BJ (cell line): Measurements from ENCODE around the gene UGCG. TPM values are rescaled to one million over a fixed set of nuclear protein-coding genes. Genes with fewer than 3 reads are reported as not detected.
"Not testable (repeated sequence)": the region's sequence is repeated elsewhere in the genome, so short reads cannot be mapped to it uniquely, and the experiment has no call there.

Source experiments
- CTCF ChIA-PET: fragments of 350-600 bp; formaldehyde crosslinking; extraction: SDS; loops from one replicate; lab custom pipeline; 2021; ENCODE audit warnings: antibody characterized with exemption, inconsistent platforms; lab: Yijun Ruan, JAX
- POLR2A ChIA-PET: fragments of 300-600 bp; sonication (Branson Sonifier 250); formaldehyde crosslinking; extraction: SDS; loops from one replicate; lab custom pipeline; 2021; ENCODE audit warnings: antibody characterized with exemption; lab: Charles Lee
- DNase-seq: peaks from one replicate; pipeline ENCODE4 v3.0.0-alpha.2; 2011; ENCODE audit warnings: low read depth
- H3K27me3 ChIP-seq: 2 replicates; pipeline ENCODE4 v1.6.0; 2011; ENCODE audit warnings: low read length; ENCODE audit not compliant: control insufficient read depth, insufficient read depth
- H3K36me3 ChIP-seq: 2 replicates; pipeline ENCODE4 v1.5.1; 2011; ENCODE audit warnings: low read length; ENCODE audit not compliant: control insufficient read depth, insufficient read depth
- H3K4me3 ChIP-seq: 2 replicates; pipeline ENCODE4 v1.5.1; 2011; ENCODE audit warnings: low read depth, mild to moderate bottlenecking, control low read depth, low read length
- polyA plus RNA-seq: library from polyadenylated mRNA; depleted of rRNA; stranded (reverse); fragments of >200 nt; gene quantifications from 2 replicates; pipeline ENCODE4 v1.2.3, GENCODE V29; 2011
- TF ChIP-seq, protein P1 (sequence below): IDR thresholded peaks from 2 replicates; pipeline ENCODE4 v1.5.1; 2011; ENCODE audit warnings: low read depth, mild to moderate bottlenecking, control low read depth, inconsistent platforms, low read length, moderate library complexity; ENCODE audit not compliant: insufficient read depth

UGCG gene
- polyA plus RNA-seq, 1 experiment = 34.3 TPM

DNA sequence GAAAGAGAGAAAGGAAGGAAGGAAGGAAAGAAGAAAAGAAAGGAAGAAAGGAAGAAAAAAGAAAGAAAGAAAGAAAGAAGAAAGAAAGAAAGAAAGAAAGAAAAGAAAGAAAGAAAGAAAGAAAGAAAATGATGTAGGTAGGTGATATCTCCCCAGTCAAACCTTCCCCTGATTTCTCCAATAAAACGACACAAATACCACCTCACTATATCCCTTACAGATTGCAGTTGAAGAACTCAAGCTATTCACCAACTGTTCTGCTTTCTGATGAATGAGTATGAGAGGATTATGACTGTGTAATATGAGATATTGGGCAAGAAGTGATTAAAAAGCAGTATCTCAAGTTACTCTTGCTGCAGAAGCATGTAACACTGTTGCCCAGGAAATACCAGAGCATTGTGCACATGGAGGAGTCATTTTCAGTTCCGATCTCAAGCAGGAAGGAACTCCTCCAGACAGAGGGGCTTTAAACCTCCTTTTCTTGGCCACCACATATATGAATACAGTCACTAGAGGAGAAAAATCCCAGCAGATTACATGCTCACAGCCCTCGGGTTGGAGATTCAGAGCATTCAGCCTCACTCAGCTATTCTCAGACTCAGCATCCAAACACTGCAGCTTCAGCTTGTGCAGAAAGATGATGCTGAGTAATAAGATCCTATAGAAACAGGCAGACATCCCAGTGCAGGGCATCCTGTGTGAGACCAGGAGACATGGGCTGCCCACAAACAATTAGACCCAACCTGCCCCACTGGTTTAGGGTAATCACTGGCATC is 61.4 kb downstream of the UGCG start:
- CTCF ChIA-PET = interaction anchor here (0.6 kb wide), 1 partner anchor 24 kb away, joined by 3 read pairs; no protein-coding TSS in a partner anchor
- POLR2A ChIA-PET = interaction anchor here (0.6 kb wide), 1 partner anchor 24 kb away, joined by 7 read pairs; no protein-coding TSS in a partner anchor
- peak overlapping the region; percentile 14 for H3K4me3 ChIP-seq
- DNase-seq = peak; percentile 89
- no peaks in the 10 kb centered on the region for H3K36me3 ChIP-seq
- no peaks in the 10 kb centered on the region for H3K27me3 ChIP-seq
- TF ChIP-seq, protein P1, sequence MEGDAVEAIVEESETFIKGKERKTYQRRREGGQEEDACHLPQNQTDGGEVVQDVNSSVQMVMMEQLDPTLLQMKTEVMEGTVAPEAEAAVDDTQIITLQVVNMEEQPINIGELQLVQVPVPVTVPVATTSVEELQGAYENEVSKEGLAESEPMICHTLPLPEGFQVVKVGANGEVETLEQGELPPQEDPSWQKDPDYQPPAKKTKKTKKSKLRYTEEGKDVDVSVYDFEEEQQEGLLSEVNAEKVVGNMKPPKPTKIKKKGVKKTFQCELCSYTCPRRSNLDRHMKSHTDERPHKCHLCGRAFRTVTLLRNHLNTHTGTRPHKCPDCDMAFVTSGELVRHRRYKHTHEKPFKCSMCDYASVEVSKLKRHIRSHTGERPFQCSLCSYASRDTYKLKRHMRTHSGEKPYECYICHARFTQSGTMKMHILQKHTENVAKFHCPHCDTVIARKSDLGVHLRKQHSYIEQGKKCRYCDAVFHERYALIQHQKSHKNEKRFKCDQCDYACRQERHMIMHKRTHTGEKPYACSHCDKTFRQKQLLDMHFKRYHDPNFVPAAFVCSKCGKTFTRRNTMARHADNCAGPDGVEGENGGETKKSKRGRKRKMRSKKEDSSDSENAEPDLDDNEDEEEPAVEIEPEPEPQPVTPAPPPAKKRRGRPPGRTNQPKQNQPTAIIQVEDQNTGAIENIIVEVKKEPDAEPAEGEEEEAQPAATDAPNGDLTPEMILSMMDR = no peak

DNA sequence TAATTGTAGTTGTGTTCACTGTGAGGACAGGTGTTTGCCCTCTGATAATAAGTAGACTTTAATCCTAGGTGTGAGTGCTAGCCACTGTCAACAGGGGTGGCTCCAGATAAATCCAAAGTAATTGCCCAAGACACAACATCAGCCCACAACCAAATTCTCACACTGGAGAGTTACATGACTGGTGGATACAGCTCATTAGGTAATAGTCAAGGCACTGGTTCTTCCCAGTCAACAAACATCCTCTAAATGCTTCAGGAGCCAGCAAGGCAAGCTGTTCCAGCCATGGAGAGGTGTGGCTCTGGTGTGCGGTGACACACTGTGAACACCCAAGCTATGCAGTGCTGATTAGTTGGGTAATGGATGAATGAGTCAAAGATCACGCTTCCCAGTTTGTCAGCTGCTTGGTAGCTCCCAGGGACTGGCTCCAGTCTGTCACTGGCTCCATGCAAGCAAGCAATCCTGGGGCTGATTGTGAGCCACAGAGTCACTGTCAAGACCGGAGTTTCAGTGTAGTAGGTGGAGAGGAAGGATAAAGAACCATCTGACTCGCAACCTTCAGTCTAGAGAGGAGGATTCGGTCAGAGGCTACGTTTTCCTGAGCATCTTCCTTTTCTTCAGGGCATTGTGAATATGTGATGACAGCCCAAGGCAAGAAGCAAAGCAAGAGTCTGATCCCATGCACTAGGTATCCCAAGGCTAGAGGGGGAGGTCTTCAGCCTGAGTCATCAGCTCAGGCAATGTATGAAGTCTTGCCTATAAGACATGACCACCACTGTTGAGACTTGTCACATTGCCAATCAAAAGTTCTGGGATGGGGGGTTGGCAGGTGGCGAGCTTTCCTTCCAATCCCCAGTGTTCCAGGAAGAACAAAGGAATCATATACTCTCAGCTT is 63.1 kb downstream of the UGCG start:
- TF ChIP-seq, protein P1 = no peak
- no peaks in the 10 kb centered on the region for H3K27me3 ChIP-seq
- POLR2A ChIA-PET = interaction anchor here (1.5 kb wide), 1 partner anchor 63 kb away, joined by 4 read pairs; the partner anchor contains the start of gene UGCG

DNA sequence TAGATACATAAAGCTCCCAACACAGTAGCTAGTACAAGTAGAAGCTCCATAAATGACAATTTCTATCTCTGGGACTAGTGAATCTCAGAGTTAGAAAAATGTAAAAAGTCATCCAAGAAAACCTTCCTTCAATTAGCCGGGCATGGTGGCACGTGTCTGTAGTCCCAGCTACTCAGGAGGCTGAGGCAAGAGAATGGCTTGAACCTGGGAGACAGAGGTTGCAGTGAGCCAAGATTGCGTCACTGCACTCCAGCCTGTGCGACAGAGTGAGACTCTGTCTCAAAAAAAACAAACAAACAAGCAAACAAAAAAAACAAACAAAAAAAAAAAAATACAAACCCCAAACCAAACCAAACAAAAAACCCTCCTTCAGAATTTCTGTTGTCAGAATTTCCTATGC is 63.9 kb downstream of the UGCG start:
- DNase-seq, POLR2A ChIA-PET, H3K27me3 ChIP-seq, H3K4me3 ChIP-seq, H3K36me3 ChIP-seq: not testable (repeated sequence)
- CTCF ChIA-PET = interaction anchor here (1.5 to 1.6 kb wide), 2 partner anchors 10 to 114 kb away, joined by 3 to 5 read pairs; no protein-coding TSS in a partner anchor

More for the DNA sequence above, 63.1 kb downstream of the UGCG start:
- DNase-seq = peak; percentile 74
- Histone ChIP-seq H3K36me3 (no peaks in the 10 kb centered on the region), H3K4me3 (no peak overlapping the region)
- CTCF ChIA-PET = interaction anchor here (1.5 to 1.6 kb wide), 2 partner anchors 11 to 115 kb away, joined by 3 to 5 read pairs; no protein-coding TSS in a partner anchor

DNA sequence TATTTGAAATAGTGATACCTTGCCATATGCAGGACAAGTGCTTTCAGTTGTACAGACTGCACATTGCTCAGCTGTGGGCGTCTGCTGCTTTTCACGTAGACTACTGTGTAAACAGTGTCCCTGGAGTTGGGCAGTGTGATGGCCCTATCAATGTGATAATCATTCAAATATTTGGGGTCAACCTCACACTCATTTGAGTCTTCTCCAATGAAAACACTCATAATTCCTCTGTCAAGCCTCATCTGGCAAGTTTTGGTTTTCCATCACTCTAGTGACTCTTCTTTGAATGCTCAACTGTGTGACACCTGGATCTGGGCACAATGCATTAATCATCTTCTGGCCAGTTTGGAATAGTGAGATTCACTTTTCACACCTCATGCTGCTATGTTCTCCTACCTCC is 64.4 kb downstream of the UGCG start:
- Histone ChIP-seq H3K27me3 (no peaks in the 10 kb centered on the region), H3K36me3 (no peaks in the 10 kb centered on the region), H3K4me3 (no peak overlapping the region)
- DNase-seq = no peak
- POLR2A ChIA-PET = no interaction called here
- TF ChIP-seq, protein P1 = no peak
- CTCF ChIA-PET = interaction anchor here (0.9 to 1.6 kb wide), 2 partner anchors 10 to 114 kb away, joined by 3 to 5 read pairs; no protein-coding TSS in a partner anchor

DNA sequence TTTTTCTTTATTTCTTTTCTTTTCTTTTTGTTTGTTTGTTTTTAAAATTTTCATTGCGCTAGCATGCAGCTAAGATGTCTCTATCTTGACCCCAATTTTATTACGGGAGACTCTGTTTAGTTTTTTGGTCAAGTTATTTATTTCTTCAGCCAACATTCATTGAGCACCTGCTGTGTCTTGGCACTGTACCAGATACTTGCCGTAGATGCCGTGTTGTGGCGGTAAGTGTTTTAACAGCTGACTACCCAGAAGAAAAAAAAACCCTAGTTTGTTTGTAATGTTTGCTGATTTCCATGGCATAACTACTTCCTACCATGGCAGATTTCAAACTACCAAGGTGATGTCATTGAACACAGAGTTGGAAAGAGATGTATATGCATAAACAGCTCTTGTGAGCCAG is 65.0 kb downstream of the UGCG start:
- ChIA-PET POLR2A (no interaction called here), CTCF (interaction anchor here (0.6 to 0.9 kb wide), 2 partner anchors 10 to 65 kb away, joined by 3 read pairs; no protein-coding TSS in a partner anchor)
- TF ChIP-seq, protein P1 = no peak
- H3K36me3 ChIP-seq = no peaks in the 10 kb centered on the region
- no peaks in the 10 kb centered on the region for H3K27me3 ChIP-seq
- no peak overlapping the region for H3K4me3 ChIP-seq
- no peak for DNase-seq
